Measurements from ENCODE around the gene MPHOSPH10. TPM values are rescaled to one million over a fixed set of nuclear protein-coding genes. Genes with fewer than 3 reads are reported as not detected.

MPHOSPH10 gene
- total RNA-seq, 1 experiment from 2014 or later = 34.1 TPM

DNA sequence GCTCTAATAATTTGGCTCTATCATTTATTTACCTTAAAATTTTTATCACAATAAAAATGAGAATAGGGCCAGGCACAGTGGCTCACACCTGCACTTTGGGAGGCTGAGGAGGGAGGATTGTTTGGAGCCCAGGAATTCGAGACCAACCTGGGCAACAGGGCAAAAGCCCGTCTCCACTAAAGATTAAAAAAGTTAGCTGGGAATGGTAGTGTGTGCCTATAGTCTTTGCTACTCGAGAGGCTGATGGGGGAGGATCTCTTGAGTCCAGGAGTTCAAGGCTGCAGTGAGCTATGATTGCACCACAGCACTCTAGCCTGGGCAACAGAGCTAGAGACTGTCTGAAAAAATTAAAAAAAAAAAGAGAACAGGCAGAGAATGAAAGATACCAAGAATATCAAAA is 5.7 kb downstream of the MPHOSPH10 start:
- intact Hi-C loops (cut with micrococcal nuclease; ENCODE audit: unreplicated experiment) = no loop called here
- Histone ChIP-seq H3K27ac (ENCODE audit: low read length) (no peak overlapping the region), H3K4me1 (ENCODE audit: control insufficient read depth, insufficient read depth, low read length) (peaks cover 6% of the 10 kb centered on the region), H3K9me3 (ENCODE audit: control insufficient read depth, insufficient read depth, low read depth, low read length) (no peaks in the 10 kb centered on the region), H3K4me3 (ENCODE audit: low read depth in 2 of 2, low read length in 2 of 2) (no peak overlapping the region), H3K27me3 (ENCODE audit: control insufficient read depth, insufficient read depth, low read length) (no peaks in the 10 kb centered on the region), H3K36me3 (ENCODE audit: control insufficient read depth, insufficient read depth, low read length) (peaks cover 51% of the 10 kb centered on the region)
- ATAC-seq = no peak
- ChIA-PET POLR2A (no interaction called here), CTCF (no interaction called here)
- in situ Hi-C loops (cut with HindIII; ENCODE audit: low pct_unique_long_range_greater_than_20kb, low sequenced_read_pairs) = no loop called here
- BruUV-seq (replicated peaks) = no TSS peak
- DNase-seq (ENCODE audit: low read depth, low spot score) = no peak
- TF ChIP-seq POLR2AphosphoS5 (IDR thresholded peaks at IDR 0.05; ENCODE audit: low read depth, low read length) (no peak), TCF7L2 (IDR thresholded peaks at IDR 0.05; ENCODE audit: low read depth, low read length) (no peak), SIN3A (IDR thresholded peaks at IDR 0.05; ENCODE audit: borderline replicate concordance, insufficient read depth, low read depth, low read length) (no peak)
- TF ChIP-seq, protein P1, sequence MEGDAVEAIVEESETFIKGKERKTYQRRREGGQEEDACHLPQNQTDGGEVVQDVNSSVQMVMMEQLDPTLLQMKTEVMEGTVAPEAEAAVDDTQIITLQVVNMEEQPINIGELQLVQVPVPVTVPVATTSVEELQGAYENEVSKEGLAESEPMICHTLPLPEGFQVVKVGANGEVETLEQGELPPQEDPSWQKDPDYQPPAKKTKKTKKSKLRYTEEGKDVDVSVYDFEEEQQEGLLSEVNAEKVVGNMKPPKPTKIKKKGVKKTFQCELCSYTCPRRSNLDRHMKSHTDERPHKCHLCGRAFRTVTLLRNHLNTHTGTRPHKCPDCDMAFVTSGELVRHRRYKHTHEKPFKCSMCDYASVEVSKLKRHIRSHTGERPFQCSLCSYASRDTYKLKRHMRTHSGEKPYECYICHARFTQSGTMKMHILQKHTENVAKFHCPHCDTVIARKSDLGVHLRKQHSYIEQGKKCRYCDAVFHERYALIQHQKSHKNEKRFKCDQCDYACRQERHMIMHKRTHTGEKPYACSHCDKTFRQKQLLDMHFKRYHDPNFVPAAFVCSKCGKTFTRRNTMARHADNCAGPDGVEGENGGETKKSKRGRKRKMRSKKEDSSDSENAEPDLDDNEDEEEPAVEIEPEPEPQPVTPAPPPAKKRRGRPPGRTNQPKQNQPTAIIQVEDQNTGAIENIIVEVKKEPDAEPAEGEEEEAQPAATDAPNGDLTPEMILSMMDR (IDR thresholded peaks at IDR 0.05) = no peak
- TF ChIP-seq, protein P2, sequence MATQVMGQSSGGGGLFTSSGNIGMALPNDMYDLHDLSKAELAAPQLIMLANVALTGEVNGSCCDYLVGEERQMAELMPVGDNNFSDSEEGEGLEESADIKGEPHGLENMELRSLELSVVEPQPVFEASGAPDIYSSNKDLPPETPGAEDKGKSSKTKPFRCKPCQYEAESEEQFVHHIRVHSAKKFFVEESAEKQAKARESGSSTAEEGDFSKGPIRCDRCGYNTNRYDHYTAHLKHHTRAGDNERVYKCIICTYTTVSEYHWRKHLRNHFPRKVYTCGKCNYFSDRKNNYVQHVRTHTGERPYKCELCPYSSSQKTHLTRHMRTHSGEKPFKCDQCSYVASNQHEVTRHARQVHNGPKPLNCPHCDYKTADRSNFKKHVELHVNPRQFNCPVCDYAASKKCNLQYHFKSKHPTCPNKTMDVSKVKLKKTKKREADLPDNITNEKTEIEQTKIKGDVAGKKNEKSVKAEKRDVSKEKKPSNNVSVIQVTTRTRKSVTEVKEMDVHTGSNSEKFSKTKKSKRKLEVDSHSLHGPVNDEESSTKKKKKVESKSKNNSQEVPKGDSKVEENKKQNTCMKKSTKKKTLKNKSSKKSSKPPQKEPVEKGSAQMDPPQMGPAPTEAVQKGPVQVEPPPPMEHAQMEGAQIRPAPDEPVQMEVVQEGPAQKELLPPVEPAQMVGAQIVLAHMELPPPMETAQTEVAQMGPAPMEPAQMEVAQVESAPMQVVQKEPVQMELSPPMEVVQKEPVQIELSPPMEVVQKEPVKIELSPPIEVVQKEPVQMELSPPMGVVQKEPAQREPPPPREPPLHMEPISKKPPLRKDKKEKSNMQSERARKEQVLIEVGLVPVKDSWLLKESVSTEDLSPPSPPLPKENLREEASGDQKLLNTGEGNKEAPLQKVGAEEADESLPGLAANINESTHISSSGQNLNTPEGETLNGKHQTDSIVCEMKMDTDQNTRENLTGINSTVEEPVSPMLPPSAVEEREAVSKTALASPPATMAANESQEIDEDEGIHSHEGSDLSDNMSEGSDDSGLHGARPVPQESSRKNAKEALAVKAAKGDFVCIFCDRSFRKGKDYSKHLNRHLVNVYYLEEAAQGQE (IDR thresholded peaks at IDR 0.05; ENCODE audit: insufficient read depth in 1 of 2, low read depth in 2 of 2, low read length in 1 of 2) = no peak

DNA sequence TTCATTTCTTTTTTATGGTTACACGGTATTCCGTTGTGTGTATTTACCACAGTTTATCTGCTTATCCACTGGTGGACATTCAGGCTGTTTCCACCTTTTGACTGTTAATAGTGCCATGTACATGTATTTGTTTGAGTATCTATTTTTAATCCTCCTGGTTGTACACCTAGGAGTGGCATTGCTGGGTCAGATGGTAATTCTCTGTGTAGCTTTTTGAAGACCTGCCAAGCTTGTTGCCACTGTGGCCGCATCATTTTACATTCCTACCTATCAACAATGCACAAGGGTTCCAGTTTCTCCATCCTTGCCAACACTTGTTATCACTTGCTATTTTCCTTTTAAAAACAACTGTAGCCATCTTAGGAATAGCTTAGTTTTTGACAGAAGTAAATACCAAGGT is 13.3 kb downstream of the MPHOSPH10 start:
- no peak for ATAC-seq
- no peaks in the 10 kb centered on the region for H3K27me3 ChIP-seq (ENCODE audit: control insufficient read depth, insufficient read depth, low read length)
- peaks cover 38% of the 10 kb centered on the region for H3K36me3 ChIP-seq (ENCODE audit: control insufficient read depth, insufficient read depth, low read length)
- intact Hi-C loops (cut with micrococcal nuclease; ENCODE audit: unreplicated experiment) = no loop called here
- ChIA-PET CTCF (no interaction called here), POLR2A (no interaction called here)
- no peaks in the 10 kb centered on the region for H3K4me1 ChIP-seq (ENCODE audit: control insufficient read depth, insufficient read depth, low read length)
- no TSS peak for BruUV-seq (replicated peaks)
- no peak overlapping the region for H3K4me3 ChIP-seq (ENCODE audit: low read depth in 2 of 2, low read length in 2 of 2)
- no peak for TF ChIP-seq TCF7L2 (IDR thresholded peaks at IDR 0.05; ENCODE audit: low read depth, low read length)
- no peak for TF ChIP-seq SIN3A (IDR thresholded peaks at IDR 0.05; ENCODE audit: borderline replicate concordance, insufficient read depth, low read depth, low read length)
- DNase-seq (ENCODE audit: low read depth, low spot score) = no peak
- in situ Hi-C loops (cut with HindIII; ENCODE audit: low pct_unique_long_range_greater_than_20kb, low sequenced_read_pairs) = no loop called here
- H3K27ac ChIP-seq (ENCODE audit: low read length) = no peak overlapping the region
- H3K9me3 ChIP-seq (ENCODE audit: control insufficient read depth, insufficient read depth, low read depth, low read length) = no peaks in the 10 kb centered on the region

DNA sequence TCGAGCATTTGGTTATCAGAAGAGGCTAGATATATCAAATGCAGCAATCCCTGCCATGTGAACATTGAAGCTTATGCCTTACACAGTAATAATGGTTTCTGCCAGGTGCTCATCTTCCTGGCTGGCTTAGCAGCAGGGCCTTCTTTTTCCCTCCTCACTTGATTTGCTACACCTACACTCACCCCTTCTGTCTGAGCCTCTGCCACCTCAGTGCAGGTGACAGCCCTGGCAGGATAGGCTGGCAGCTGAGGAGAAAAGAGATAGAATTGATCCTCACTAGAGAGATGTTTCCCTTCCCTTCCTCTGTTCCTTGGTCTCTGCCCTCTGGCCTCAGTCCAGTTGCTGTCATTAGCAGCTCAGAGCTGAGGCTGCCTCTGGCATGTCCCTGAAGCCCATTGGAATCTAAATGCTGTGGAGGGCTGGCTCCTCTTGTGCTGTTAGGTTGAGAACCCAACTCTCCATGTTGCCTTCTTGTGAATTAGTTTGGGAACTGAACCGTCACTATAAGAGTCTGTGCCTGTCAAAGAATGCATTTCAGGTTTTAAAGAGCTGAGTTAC is 18.2 kb downstream of the MPHOSPH10 start:
- in situ Hi-C loops (cut with HindIII; ENCODE audit: low pct_unique_long_range_greater_than_20kb, low sequenced_read_pairs) (no loop called here), intact Hi-C loops (cut with micrococcal nuclease; ENCODE audit: unreplicated experiment) (no loop called here)
- H3K4me3 ChIP-seq (ENCODE audit: low read depth in 2 of 2, low read length in 2 of 2) = no peak overlapping the region
- DNase-seq (ENCODE audit: low read depth, low spot score) (no peak), ATAC-seq (no peak)
- CTCF ChIA-PET = no interaction called here
- H3K27ac ChIP-seq (ENCODE audit: low read length) = no peak overlapping the region
- H3K27me3 ChIP-seq (ENCODE audit: control insufficient read depth, insufficient read depth, low read length) = no peaks in the 10 kb centered on the region
- no peaks in the 10 kb centered on the region for H3K4me1 ChIP-seq (ENCODE audit: control insufficient read depth, insufficient read depth, low read length)
- BruUV-seq (replicated peaks) = no TSS peak
- peaks cover 21% of the 10 kb centered on the region for H3K36me3 ChIP-seq (ENCODE audit: control insufficient read depth, insufficient read depth, low read length)
- POLR2A ChIA-PET = no interaction called here
- no peak for TF ChIP-seq TCF7L2 (IDR thresholded peaks at IDR 0.05; ENCODE audit: low read depth, low read length)
- TF ChIP-seq, protein P2 (IDR thresholded peaks at IDR 0.05; ENCODE audit: insufficient read depth in 1 of 2, low read depth in 2 of 2, low read length in 1 of 2) = no peak
- TF ChIP-seq SIN3A (IDR thresholded peaks at IDR 0.05; ENCODE audit: borderline replicate concordance, insufficient read depth, low read depth, low read length) = no peak
- TF ChIP-seq, protein P1 (IDR thresholded peaks at IDR 0.05) = no peak
- no peak for TF ChIP-seq POLR2AphosphoS5 (IDR thresholded peaks at IDR 0.05; ENCODE audit: low read depth, low read length)
- H3K9me3 ChIP-seq (ENCODE audit: control insufficient read depth, insufficient read depth, low read depth, low read length) = no peaks in the 10 kb centered on the region
